Measurements from ENCODE around the gene IL4I1. TPM values are rescaled to one million over a fixed set of nuclear protein-coding genes. Genes with fewer than 3 reads are reported as not detected.

IL4I1 gene
- total RNA-seq, 1 experiment from 2014 or later: 0.71 TPM

GRCh38 chr19:49877020-49877878 is 19.4 kb downstream of the IL4I1 start, which contains the start of the genes AKT1S1 and TBC1D17:
Gene AKT1S1 (minus strand): TSS chr19:49877355. CDS start chr19:49873295, 4,060 bp downstream.
Gene TBC1D17 (plus strand): TSS chr19:49877702. CDS start chr19:49877724, 22 bp downstream.
- Histone ChIP-seq H3K9me3 (ENCODE audit: control insufficient read depth in 1 of 2, insufficient read depth in 1 of 2, low read depth in 1 of 2, low read length in 2 of 2) (no peaks in the 10 kb centered on the region), H3K9ac (ENCODE audit: low read length) (peak within 1 kb of the TSS; percentile 93), H3K36me3 (ENCODE audit: control insufficient read depth in 1 of 2, insufficient read depth in 2 of 2, low read length in 2 of 2) (peaks cover 2 to 8% of the 10 kb centered on the region in 2 experiments; a peak in 2 of 4 replicates), H3K4me1 (ENCODE audit: control insufficient read depth in 1 of 2, insufficient read depth in 2 of 2, low read length in 2 of 2) (peaks cover 11 to 28% of the 10 kb centered on the region in 2 experiments), H3K79me2 (ENCODE audit: insufficient read depth, low read length) (peaks cover 32% of the 10 kb centered on the region), H4K20me1 (ENCODE audit: insufficient read depth) (no peaks in the 10 kb centered on the region), H3K4me3 (replicated peaks in 1 of 2; ENCODE audit: low read depth in 1 of 2, low read length in 2 of 2) (peak within 1 kb of the TSS; percentile 79 to 89), H3K4me2 (ENCODE audit: low read length) (peak within 1 kb of the TSS; percentile 99), H3K27ac (ENCODE audit: low read depth, low read length) (peak within 1 kb of the TSS; percentile 98), H3K9me2 (ENCODE audit: insufficient read depth) (no peaks in the 10 kb centered on the region), H2AFZ (ENCODE audit: low read depth, low read length, poor library complexity, severe bottlenecking) (peak within 1 kb of the TSS; percentile 76), H3K27me3 (ENCODE audit: insufficient read depth, low read length) (no peaks in the 10 kb centered on the region)
- TF ChIP-seq YY1 (IDR thresholded peaks at IDR 0.05; ENCODE audit: extremely low read depth, insufficient replicate concordance, low read depth, low read length) (peak; percentile 94), CTCF (IDR thresholded peaks at IDR 0.05 in 2 of 3, conservative IDR thresholded peaks at IDR 0.05 in 1 of 3; ENCODE audit: borderline replicate concordance in 1 of 3, insufficient read depth in 1 of 3, low read depth in 2 of 3, low read length in 2 of 3) (no peak), EZH2phosphoT487 (IDR thresholded peaks at IDR 0.05; ENCODE audit: borderline replicate concordance) (no peak), ZBTB33 (IDR thresholded peaks at IDR 0.05; ENCODE audit: extremely low read depth, insufficient replicate concordance, low read length) (peak; percentile 82), ATF3 (IDR thresholded peaks at IDR 0.05) (no peak), POLR2A (IDR thresholded peaks at IDR 0.05; ENCODE audit: borderline replicate concordance, extremely low read depth, insufficient read depth, insufficient read length) (peak; percentile 26), FOSL1 (IDR thresholded peaks at IDR 0.05; ENCODE audit: low read depth) (no peak), TCF7L2 (IDR thresholded peaks at IDR 0.05; ENCODE audit: borderline replicate concordance, extremely low read depth, insufficient read depth, insufficient read length) (peak; percentile 54), CBX3 (IDR thresholded peaks at IDR 0.05; ENCODE audit: low read depth) (no peak), RAD21 (IDR thresholded peaks at IDR 0.05; ENCODE audit: low read depth) (no peak), POLR2AphosphoS5 (IDR thresholded peaks at IDR 0.05; ENCODE audit: low read depth, low read length) (peak; percentile 73), ZFX (IDR thresholded peaks at IDR 0.05) (peak; percentile 81), ELF1 (IDR thresholded peaks at IDR 0.05; ENCODE audit: borderline replicate concordance, low read depth) (no peak)
- intact Hi-C loops (cut with micrococcal nuclease): loop anchor here (1.0 kb wide), 1 partner anchor 8 kb away; no protein-coding TSS in a partner anchor
- DNase-seq (ENCODE audit: low read depth, low spot score): peak; percentile 100
- peak; percentile 73 for ATAC-seq
- ChIA-PET RAD21 (ENCODE audit: low non-redundant PET in 1 of 2, low total read pairs in 2 of 2, uncharacterized antibody in 2 of 2, unreplicated experiment in 2 of 2) (no interaction called here), POLR2A (interaction anchor here (0.8 to 2.1 kb wide), 7 partner anchors 8 to 159 kb away, joined by 3 to 6 read pairs (median 4); no protein-coding TSS in a partner anchor), CTCF (no interaction called here)
- BruUV-seq (replicated peaks): no TSS peak
